Fibroblast of mammary gland (primary cell): ENCODE data around the gene VPS37C.

Experiments used
- DNase-seq: peaks from one replicate; pipeline ENCODE4 v3.0.0-alpha.2; 2010; ENCODE audit warnings: low read depth
- H3K4me3 ChIP-seq: 2 replicates; pipeline ENCODE4 v1.5.1; 2011; ENCODE audit warnings: low read depth, mild to moderate bottlenecking, low read length, moderate library complexity; ENCODE audit not compliant: control insufficient read depth
- CTCF ChIP-seq: conservative IDR thresholded peaks from 2 replicates; pipeline ENCODE4 v1.5.1; 2011; ENCODE audit warnings: low read depth, low read length, inconsistent platforms; ENCODE audit not compliant: control insufficient read depth, insufficient read depth

The VPS37C gene

GRCh38 chr11:61151545-61152252 is 9.5 kb downstream of the VPS37C start:
- no peak overlapping the region for H3K4me3 ChIP-seq
- no peak for TF ChIP-seq CTCF
- no peak for DNase-seq

- TF ChIP-seq CTCF: no peak
- H3K4me3 ChIP-seq: no peak overlapping the region
- no peak for DNase-seq
Measured at GRCh38 chr11:61150706-61151544, 10.3 kb downstream of the VPS37C start.

GRCh38 chr11:61149624-61150615 is 11.3 kb downstream of the VPS37C start:
- DNase-seq: no peak
- no peak for TF ChIP-seq CTCF
- no peak overlapping the region for H3K4me3 ChIP-seq

DNA sequence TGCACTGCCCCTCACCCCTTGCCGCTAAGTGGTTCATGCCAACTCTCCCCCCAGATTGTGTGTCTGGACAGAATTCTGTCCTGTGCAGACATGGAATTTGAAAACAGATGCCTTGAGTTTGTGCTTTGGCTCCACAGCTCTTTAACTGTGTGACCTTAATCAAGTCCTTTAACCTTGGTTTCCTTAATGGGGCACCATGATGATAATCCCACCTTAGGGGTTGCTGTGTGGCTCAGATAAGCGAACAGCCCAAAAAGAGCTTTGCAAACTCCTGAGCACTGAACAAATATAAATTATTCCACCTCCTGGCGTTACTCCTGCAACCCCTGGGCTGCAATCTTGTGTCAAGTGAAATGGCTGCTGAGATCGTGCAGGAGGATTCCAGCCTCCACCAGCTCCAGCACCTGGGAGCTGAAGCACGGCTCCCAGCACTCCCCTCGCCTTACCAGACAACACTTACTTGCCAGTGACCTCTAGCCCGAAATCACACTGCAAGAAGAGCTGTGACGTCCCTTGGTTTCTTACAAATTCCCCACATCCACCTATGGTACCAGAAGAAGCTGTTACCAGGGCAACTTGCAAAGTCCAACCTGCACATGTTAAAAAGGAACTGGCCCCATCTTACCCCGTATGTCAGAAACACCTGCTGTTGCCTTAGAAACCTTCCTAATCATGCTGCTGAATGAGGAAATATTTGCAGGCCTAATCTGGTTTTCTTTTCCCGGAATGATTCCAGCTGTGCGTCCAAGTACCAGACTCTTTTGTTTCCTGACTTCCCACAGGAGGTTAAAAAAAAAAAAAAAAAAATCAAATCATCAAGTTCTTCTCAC is 13.2 kb downstream of the VPS37C start:
- no peak for TF ChIP-seq CTCF
- H3K4me3 ChIP-seq: no peak overlapping the region
- DNase-seq: no peak

- no peak for TF ChIP-seq CTCF
Measured at GRCh38 chr11:61147271-61147670, 14.0 kb downstream of the VPS37C start.

More at GRCh38 chr11:61147271-61147670, 14.0 kb downstream of the VPS37C start:
- no peak for DNase-seq
- no peak overlapping the region for H3K4me3 ChIP-seq
